ENCODE results near the gene RDH16.
"Not testable (repeated sequence)": the region's sequence is repeated elsewhere in the genome, so short reads cannot be mapped to it uniquely, and the experiment has no call there.

RDH16 gene

GRCh38 chr12:56916296-56916995 is 41.0 kb downstream of the RDH16 start:
- DNase-seq = no peak

GRCh38 chr12:56914724-56915123 is 42.7 kb downstream of the RDH16 start:
- no peak for DNase-seq

GRCh38 chr12:56914256-56914655 is 43.2 kb downstream of the RDH16 start:
- no peak for DNase-seq

- not testable (repeated sequence) for DNase-seq
Measured at GRCh38 chr12:56909403-56909802, 48.0 kb downstream of the RDH16 start.

- DNase-seq = no peak
Measured at GRCh38 chr12:56908136-56908535, 49.3 kb downstream of the RDH16 start.

GRCh38 chr12:56905852-56906251 is 51.6 kb downstream of the RDH16 start:
- no peak for DNase-seq

GRCh38 chr12:56903374-56903773 is 54.0 kb downstream of the RDH16 start:
- no peak for DNase-seq
